ENCODE measurements around the gene AGAP1.
"Not testable (repeated sequence)": the region's sequence is repeated elsewhere in the genome, so short reads cannot be mapped to it uniquely, and the experiment has no call there.

AGAP1 gene

GRCh38 chr2:235584638-235585007 is 90.8 kb downstream of the AGAP1 start:
- DNase-seq (ENCODE audit: low read depth in 3 of 3, low spot score in 1 of 3) = no peak

- DNase-seq (ENCODE audit: low read depth in 3 of 3, low spot score in 1 of 3) = no peak
Measured at GRCh38 chr2:235587202-235587601, 93.4 kb downstream of the AGAP1 start.

- no peak for DNase-seq (ENCODE audit: low read depth in 3 of 3, low spot score in 1 of 3)
Measured at GRCh38 chr2:235588750-235589149, 94.9 kb downstream of the AGAP1 start.

- no peak for DNase-seq (ENCODE audit: low read depth in 3 of 3, low spot score in 1 of 3)
Measured at GRCh38 chr2:235591231-235591730, 97.4 kb downstream of the AGAP1 start.

- DNase-seq (ENCODE audit: low read depth in 3 of 3, low spot score in 1 of 3) = no peak
Measured at GRCh38 chr2:235591921-235592320, 98.1 kb downstream of the AGAP1 start.

GRCh38 chr2:235592430-235592829 is 98.6 kb downstream of the AGAP1 start:
- DNase-seq (ENCODE audit: low read depth in 3 of 3, low spot score in 1 of 3) = no peak

- DNase-seq (ENCODE audit: low read depth in 3 of 3, low spot score in 1 of 3) = no peak
Measured at GRCh38 chr2:235592836-235593235, 99.0 kb downstream of the AGAP1 start.

- DNase-seq (ENCODE audit: low read depth in 3 of 3, low spot score in 1 of 3) = no peak
Measured at GRCh38 chr2:235594041-235594440, 100.2 kb downstream of the AGAP1 start.

GRCh38 chr2:235594964-235595363 is 101.1 kb downstream of the AGAP1 start:
- no peak for DNase-seq (ENCODE audit: low read depth in 3 of 3, low spot score in 1 of 3)

GRCh38 chr2:235595422-235596010 is 101.7 kb downstream of the AGAP1 start:
- peak in 1 of 3 donors; percentile 8 for DNase-seq (ENCODE audit: low read depth in 3 of 3, low spot score in 1 of 3)

GRCh38 chr2:235596272-235596671 is 102.4 kb downstream of the AGAP1 start:
- no peak for DNase-seq (ENCODE audit: low read depth in 3 of 3, low spot score in 1 of 3)

GRCh38 chr2:235597081-235597615 is 103.3 kb downstream of the AGAP1 start:
- DNase-seq (ENCODE audit: low read depth in 3 of 3, low spot score in 1 of 3) = no peak

- no peak for DNase-seq (ENCODE audit: low read depth in 3 of 3, low spot score in 1 of 3)
Measured at GRCh38 chr2:235598026-235598425, 104.2 kb downstream of the AGAP1 start.

- DNase-seq (ENCODE audit: low read depth in 3 of 3, low spot score in 1 of 3) = no peak
Measured at GRCh38 chr2:235598532-235599531, 105.0 kb downstream of the AGAP1 start.

- DNase-seq (ENCODE audit: low read depth in 3 of 3, low spot score in 1 of 3) = no peak
Measured at GRCh38 chr2:235599596-235600338, 105.9 kb downstream of the AGAP1 start.

GRCh38 chr2:235600406-235600805 is 106.6 kb downstream of the AGAP1 start:
- DNase-seq (ENCODE audit: low read depth in 3 of 3, low spot score in 1 of 3) = no peak

GRCh38 chr2:235600926-235601325 is 107.1 kb downstream of the AGAP1 start:
- DNase-seq (ENCODE audit: low read depth in 3 of 3, low spot score in 1 of 3) = no peak

GRCh38 chr2:235601960-235602704 is 108.3 kb downstream of the AGAP1 start:
- DNase-seq (ENCODE audit: low read depth in 3 of 3, low spot score in 1 of 3) = no peak

- not testable (repeated sequence) for DNase-seq (ENCODE audit: low read depth in 3 of 3, low spot score in 1 of 3)
Measured at GRCh38 chr2:235602971-235603370, 109.1 kb downstream of the AGAP1 start.

GRCh38 chr2:235603659-235604058 is 109.8 kb downstream of the AGAP1 start:
- no peak for DNase-seq (ENCODE audit: low read depth in 3 of 3, low spot score in 1 of 3)

Data from stimulated activated CD4-positive, alpha-beta T cell treated with anti-CD3 and anti-CD28 coated beads, TNF-alpha, amount 100 ng/mL, for 1 hour (primary cell).